Dedifferentiated amniotic fluid mesenchymal stem cell (primary cell): ENCODE data around the gene LGALS3BP.

Source experiments
- DNase-seq: peaks from one replicate; pipeline ENCODE4 v3.0.0-alpha.2; 2016; ENCODE audit errors: extremely low spot score

Gene LGALS3BP

GRCh38 chr17:78999056-78999768 lies 19.5 kb upstream of the LGALS3BP start:
- DNase-seq: no peak

- no peak for DNase-seq
Observed at GRCh38 chr17:78998311-78999055, 18.8 kb upstream of the LGALS3BP start.

- DNase-seq: no peak
Observed at GRCh38 chr17:78997881-78998280, 18.2 kb upstream of the LGALS3BP start.

DNA sequence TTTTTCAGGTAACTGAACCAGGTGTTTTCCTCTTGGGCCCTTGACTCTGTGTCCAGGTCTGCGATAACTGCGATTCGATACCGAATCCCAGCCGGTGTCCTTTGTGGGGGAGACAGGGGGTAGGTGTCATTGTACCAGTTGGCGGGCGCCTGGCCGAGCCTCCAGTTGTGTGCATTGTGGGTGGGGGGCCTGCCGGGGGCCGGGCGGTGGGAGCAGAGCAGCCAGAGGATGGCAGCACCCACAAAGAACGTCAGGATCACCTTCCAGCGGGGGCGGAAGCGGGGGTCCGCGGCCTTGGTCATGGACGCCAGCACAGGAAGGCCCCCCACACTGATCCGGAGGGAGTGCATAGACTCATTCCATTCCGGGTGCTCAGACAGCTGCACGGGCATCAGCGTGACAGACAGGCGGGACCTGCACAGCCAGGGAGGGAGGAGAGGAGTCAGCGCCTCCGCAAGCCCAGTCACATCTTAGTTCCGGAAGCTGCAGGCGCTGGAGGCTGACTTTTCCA lies 17.6 kb upstream of the LGALS3BP start:
- DNase-seq: no peak

- no peak for DNase-seq
Observed at GRCh38 chr17:78996781-78997201, 17.1 kb upstream of the LGALS3BP start.

DNA sequence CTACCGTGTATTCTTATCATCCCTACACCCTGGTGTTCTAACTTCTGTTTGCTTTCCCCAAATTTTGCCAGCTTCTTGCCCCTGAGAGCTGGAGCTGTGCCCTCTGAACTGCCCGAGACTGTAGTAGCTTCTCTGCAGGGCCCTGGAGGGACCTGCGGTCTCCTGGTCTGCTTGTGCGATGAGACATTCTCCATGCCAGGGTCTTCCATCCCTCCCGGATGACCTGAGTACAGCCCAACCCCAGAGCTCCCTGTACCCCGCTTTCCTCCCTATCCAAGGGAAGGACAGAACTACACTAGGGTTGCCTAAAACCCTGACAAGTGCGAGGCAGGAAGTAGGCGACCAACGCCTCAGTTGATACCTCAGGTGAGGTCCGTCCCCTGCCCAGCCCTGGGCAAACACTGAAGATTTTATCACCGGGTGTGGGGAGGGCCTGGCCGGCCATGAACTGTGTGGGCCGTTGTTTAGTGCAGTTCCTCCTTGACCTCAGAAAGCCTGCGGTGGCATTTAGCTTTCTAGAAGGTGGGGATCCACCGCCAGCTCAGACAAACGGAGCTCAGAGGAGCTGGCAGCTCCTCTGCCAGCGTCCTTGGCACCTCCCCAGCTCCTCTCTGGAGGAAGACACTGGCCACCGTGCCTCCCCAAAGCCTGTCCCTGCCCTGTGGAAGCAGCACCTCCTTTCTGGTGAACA lies 16.2 kb upstream of the LGALS3BP start:
- no peak for DNase-seq

DNA sequence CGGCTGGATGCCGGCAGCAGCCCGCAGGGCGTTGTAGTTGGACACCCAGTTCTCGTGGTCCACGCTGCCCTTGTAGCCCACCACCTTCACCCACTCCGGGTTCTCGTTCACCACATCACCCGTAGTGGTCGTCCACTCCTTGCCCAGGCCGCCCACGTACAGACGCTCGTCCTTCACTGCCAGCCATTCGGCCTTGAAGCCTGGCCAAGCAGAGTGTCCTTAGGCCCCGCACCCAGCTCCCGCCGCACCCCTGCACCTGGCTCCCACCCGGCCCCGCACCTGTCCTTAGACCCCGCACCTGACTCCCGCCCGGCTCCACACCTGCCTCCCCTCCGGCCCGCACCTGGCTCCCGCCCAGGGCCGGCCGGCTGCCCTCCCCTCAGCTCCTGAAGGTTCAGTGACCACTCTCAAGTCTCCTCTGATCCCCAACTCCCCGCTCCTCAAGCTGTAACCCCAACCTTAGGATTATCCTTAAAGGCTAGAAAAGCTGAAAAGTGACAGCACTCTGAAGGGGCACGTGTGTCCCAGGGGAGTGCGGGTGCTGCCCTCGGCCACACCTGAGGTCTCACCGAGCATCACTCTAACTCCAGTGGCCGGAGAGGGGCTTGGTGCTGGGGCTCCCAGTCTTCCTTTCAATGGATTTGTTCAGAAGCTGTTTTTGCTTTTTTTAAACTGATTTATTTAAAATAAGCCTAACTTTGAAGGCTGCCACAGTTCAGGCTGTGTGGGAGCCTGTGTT lies 15.5 kb upstream of the LGALS3BP start:
- DNase-seq: no peak

- no peak for DNase-seq
Observed at GRCh38 chr17:78993981-78994671, 14.4 kb upstream of the LGALS3BP start.

DNA sequence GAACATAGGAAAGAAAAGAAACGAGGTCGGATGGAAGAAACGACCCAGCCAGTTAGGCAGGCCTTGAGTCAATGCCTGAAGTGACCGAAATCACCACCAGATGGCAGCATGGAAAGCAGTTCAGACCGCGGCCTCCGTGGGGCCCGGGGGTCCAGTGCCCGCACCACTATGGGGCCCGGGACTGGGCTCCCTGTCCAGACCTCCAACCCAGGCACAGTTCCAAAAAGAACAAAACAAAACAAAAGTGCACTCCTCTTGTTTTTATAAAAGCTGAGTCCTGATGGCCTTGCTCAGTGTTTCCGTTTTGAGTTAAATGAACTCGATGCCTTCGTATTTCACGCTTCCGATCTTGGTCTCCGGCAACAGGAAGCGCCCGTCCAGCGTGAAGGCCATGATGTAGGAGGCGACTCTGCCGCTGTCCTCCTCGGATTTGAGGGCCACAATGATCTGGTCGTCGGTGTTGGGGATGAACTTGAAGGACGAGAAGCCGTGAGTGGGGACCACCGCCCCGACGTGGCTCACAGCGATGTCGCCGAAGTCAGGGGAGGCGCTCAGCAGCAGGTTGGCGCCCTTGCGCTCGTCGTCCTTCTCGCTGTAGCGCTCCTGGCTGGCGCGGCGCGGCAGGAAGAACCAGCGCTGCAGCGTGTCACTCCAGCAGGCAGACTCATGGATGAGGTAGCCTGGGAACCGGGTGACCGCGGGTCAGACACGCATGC lies 13.7 kb upstream of the LGALS3BP start:
- no peak for DNase-seq

GRCh38 chr17:78992542-78993212 lies 13.0 kb upstream of the LGALS3BP start:
- no peak for DNase-seq

- DNase-seq: no peak
Observed at GRCh38 chr17:78991906-78992532, 12.3 kb upstream of the LGALS3BP start.

DNA sequence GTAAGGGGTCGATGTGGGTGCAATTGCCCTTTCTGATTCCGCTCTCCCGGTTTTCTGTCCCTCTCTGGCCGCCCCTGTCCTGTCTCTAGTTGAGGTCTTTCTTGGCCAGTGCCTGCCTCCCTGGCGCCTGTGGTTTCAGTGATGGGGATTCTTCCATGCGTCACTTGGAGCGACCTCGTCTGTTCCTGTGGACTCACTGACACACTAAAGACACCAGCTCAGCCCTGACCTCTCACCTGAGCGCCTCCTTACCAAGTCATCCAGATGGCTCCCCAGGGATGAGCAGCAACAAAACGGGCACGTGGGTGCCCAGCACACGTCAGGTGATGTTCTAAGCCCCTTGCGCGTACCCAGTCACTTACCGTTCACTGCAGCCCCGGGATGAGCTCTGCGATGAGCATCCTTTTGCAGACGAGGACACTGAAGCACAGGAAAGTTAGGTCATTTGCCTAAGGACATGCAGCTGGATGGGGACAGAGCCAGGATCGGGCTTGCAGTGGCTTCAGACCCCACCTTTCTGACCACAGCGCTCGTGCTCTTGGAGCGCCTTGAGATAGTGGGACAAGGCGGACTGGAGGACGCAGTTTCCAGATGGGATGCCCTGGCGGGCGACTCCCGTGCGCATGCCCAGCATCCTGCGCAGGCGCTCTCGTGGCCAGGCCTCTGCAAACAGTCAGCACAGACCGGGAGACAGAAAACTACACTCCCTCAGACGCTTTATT lies 11.5 kb upstream of the LGALS3BP start:
- no peak for DNase-seq

GRCh38 chr17:78990349-78991016 lies 10.8 kb upstream of the LGALS3BP start:
- DNase-seq: no peak

- no peak for DNase-seq
Observed at GRCh38 chr17:78988152-78988551, 8.4 kb upstream of the LGALS3BP start.

DNA sequence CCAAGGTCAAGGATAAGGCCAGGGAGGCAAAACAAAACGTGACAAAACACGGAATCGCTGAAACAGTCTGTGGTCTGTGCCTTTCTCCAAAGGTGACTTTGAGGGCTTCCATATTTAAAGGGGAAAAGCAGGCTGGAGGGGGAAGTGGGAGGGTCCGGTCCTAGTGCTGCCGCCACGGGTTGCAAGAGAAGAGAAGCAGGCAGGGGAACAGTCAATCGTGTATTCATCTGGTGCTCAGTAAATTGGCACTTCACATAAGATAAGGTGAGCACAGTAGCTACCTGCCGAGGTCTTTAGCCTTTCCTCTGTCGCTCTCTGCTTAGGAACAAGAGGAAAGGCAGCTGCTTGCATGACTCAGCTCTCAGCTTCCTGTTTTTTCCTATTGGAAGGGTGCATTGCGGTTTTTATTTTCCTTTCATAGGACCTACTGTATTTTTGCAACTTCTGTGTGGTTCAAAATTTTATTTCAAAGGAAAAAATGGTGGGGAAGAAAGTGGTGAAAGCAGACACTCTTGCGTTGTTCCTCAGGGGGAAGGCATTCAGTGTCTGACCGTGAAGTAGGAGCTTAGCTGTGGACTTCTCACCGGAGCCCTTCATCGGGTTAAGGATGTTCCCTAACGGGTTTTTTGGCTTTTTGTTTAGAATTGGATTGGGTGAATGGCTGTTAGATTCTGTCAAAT lies 7.1 kb upstream of the LGALS3BP start:
- no peak for DNase-seq

DNA sequence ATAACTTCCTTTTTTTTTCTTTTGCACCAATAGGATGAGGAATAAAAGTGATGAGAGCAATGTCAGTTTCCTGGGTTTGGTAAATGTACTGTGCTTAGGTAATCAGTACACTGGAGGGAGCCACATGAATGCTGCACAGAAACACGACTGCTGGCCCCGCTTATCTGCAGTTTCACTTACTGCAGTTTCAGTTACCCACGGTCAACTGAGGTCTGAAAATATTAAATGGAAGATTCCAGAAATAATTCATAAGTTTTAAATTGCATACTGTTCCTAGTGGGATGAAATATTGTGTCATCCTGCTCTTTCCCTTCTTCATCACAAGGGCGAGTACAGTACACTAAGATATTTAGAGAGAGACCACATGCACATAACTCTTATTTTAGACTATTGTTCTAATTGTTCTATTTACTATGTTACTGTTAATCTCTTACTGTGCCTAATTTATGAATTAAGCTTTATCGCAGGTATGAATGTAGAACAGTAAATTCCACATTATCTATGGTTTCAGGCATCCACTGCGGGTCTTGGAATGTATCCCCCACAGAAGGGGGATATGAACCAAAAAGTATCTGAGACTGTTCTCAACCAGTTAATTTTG lies 6.4 kb upstream of the LGALS3BP start:
- DNase-seq: no peak

- DNase-seq: no peak
Observed at GRCh38 chr17:78985395-78985794, 5.7 kb upstream of the LGALS3BP start.
